Hepatocyte (in vitro differentiated cells): ENCODE results near the gene DDX19B.

ENCODE experiments used
- EZH2 ChIP-seq: fragments of 200-600 bp; sonication (generic); IDR thresholded peaks from 2 replicates; pipeline ENCODE4 v1.6.1; 2016; ENCODE audit warnings: antibody characterized with exemption, mild to moderate bottlenecking, borderline replicate concordance
- TF ChIP-seq, protein P1 (sequence below): fragments of 200-600 bp; sonication (generic); IDR thresholded peaks from 2 replicates; pipeline ENCODE4 v1.5.1; 2016; ENCODE audit warnings: antibody characterized with exemption, mild to moderate bottlenecking; ENCODE audit not compliant: poor library complexity

- TF ChIP-seq, protein P1, sequence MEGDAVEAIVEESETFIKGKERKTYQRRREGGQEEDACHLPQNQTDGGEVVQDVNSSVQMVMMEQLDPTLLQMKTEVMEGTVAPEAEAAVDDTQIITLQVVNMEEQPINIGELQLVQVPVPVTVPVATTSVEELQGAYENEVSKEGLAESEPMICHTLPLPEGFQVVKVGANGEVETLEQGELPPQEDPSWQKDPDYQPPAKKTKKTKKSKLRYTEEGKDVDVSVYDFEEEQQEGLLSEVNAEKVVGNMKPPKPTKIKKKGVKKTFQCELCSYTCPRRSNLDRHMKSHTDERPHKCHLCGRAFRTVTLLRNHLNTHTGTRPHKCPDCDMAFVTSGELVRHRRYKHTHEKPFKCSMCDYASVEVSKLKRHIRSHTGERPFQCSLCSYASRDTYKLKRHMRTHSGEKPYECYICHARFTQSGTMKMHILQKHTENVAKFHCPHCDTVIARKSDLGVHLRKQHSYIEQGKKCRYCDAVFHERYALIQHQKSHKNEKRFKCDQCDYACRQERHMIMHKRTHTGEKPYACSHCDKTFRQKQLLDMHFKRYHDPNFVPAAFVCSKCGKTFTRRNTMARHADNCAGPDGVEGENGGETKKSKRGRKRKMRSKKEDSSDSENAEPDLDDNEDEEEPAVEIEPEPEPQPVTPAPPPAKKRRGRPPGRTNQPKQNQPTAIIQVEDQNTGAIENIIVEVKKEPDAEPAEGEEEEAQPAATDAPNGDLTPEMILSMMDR = no peak
- TF ChIP-seq EZH2 = no peak
Observed at GRCh38 chr16:70349783-70350182, 50.8 kb downstream of the DDX19B start.
